Right lobe of liver (tissue), 4 donors: ENCODE results near the gene CFAP90.

Experiments used
- CTCF ChIP-seq, 4 donors: fragments of 200-600 bp in 3 of 4; fragments of 450-650 bp in 1 of 4; IDR thresholded peaks; one replicate each; pipeline versions ENCODE4 v1.5.1 to v1.8.0; 2016 to 2022; ENCODE audit warnings: antibody characterized with exemption in 4 of 4, mild to moderate bottlenecking in 2 of 4
- POLR2A ChIP-seq: fragments of 450-650 bp; IDR thresholded peaks from one replicate; pipeline ENCODE4 v1.6.1; 2017; ENCODE audit warnings: antibody characterized with exemption, mild to moderate bottlenecking
- donor health status: DM: no; HTN: no; CAD: no.
- donor health status: DM: no; HTN: no; CAD: no.
- donor health status: DM: no; HTN: yes; CAD: no.

- TF ChIP-seq POLR2A (no peak), CTCF (IDR thresholded peaks at IDR 0.05) (no peak)
Observed at GRCh38 chr5:7881816-7882215, 30.9 kb upstream of the CFAP90 start.
